K562 (cell line): Measurements from ENCODE around the gene MATCAP1. TPM values are rescaled to one million over a fixed set of nuclear protein-coding genes. Genes with fewer than 3 reads are reported as not detected.

Experiments
- ADNP ChIP-seq: fragments of 200-800 bp; sonication (Bioruptor generic); IDR thresholded peaks from 2 replicates; pipeline ENCODE4 v1.6.1; 2016; ENCODE audit warnings: missing genetic modification characterization, missing compliant biosample characterization
- ERF ChIP-seq: fragments of 450-650 bp; formaldehyde crosslinking; IDR thresholded peaks from 2 replicates; pipeline ENCODE4 v1.4.0; 2020; ENCODE audit warnings: mild to moderate bottlenecking, mixed read lengths
- GTF2F1 ChIP-seq: IDR thresholded peaks from 2 replicates; pipeline ENCODE4 v1.6.1; 2011; ENCODE audit warnings: low read depth, low read length, improper control_type of control experiment
- HOXB6 ChIP-seq: fragments of 250-450 bp; sonication (Bioruptor Pico); IDR thresholded peaks from 2 replicates; pipeline ENCODE4 v1.5.1; 2022; ENCODE audit warnings: mild to moderate bottlenecking, borderline replicate concordance
- MTA3 ChIP-seq: fragments of 450-650 bp; formaldehyde crosslinking; IDR thresholded peaks from 2 replicates; pipeline ENCODE4 v1.6.1; 2017; ENCODE audit warnings: mild to moderate bottlenecking, borderline replicate concordance
- PHF21A ChIP-seq: fragments of 450-650 bp; IDR thresholded peaks from 2 replicates; pipeline ENCODE4 v1.6.1; 2017; ENCODE audit warnings: low read depth, borderline replicate concordance
- PRMT5 ChIP-seq: sonication (generic); formaldehyde crosslinking; IDR thresholded peaks from 2 replicates; pipeline ENCODE4 v1.5.0; 2020; ENCODE audit warnings: missing genetic modification reagents
- RB1 ChIP-seq: fragments of 450-650 bp; IDR thresholded peaks from 2 replicates; pipeline ENCODE4 v1.6.1; 2017; ENCODE audit warnings: low read depth, mild to moderate bottlenecking
- RBM17 ChIP-seq: fragments of 200-400 bp; formaldehyde crosslinking; IDR thresholded peaks from 2 replicates; pipeline ENCODE4 v1.6.1; 2017; ENCODE audit warnings: low read depth, mild to moderate bottlenecking, low read length, borderline replicate concordance
- SETDB1 ChIP-seq: IDR thresholded peaks from one replicate; pipeline ENCODE4 v1.6.1; 2012; ENCODE audit warnings: low read length, control low read depth, inconsistent platforms
- SMAD1 ChIP-seq: fragments of 150-350 bp; IDR thresholded peaks from 2 replicates; pipeline ENCODE4 v1.6.1; 2014; ENCODE audit warnings: low read length, low read depth; ENCODE audit not compliant: partially characterized antibody
- SRSF7 ChIP-seq: fragments of 200-400 bp; formaldehyde crosslinking; optimal IDR thresholded peaks from 2 replicates; pipeline ENCODE3; 2017; ENCODE audit warnings: mild to moderate bottlenecking, low read depth, low read length
- TAL1 ChIP-seq: fragments of 450-650 bp; IDR thresholded peaks from 2 replicates; pipeline ENCODE4 v1.6.1; 2016; ENCODE audit warnings: mild to moderate bottlenecking
- THRA ChIP-seq: fragments of 450-650 bp; IDR thresholded peaks from 2 replicates; pipeline ENCODE4 v1.6.1; 2017; ENCODE audit warnings: mild to moderate bottlenecking, moderate library complexity
- ZKSCAN8 ChIP-seq: fragments of 200-800 bp; sonication (Bioruptor generic); IDR thresholded peaks from 2 replicates; pipeline ENCODE4 v1.6.1; 2016; ENCODE audit warnings: missing genetic modification characterization, missing compliant biosample characterization
- polyA plus RNA-seq, 8 experiments: library from polyadenylated mRNA; depleted of rRNA in 4 of 8; stranded (reverse) in 5 of 8; unstranded in 3 of 8; fragments of >200 nt; fragmentation: Nextera tagmentation in 2 of 8; fragmentation: Illumina TruSeq in 1 of 8; extraction: Ambion mirVana in 2 of 8; extraction: Trizol in 1 of 8; gene quantifications; 2 replicates each; pipeline versions ENCODE4 v1.2.1 to v1.2.3, GENCODE V29; 2011 to 2014; ENCODE audit warnings: inconsistent platforms in 1 of 8, missing spikeins in 1 of 8
- total RNA-seq, 7 experiments: library from RNA; depleted of rRNA in 6 of 7; stranded (reverse); fragments of >200 nt in 6 of 7; fragmentation: Illumina TruSeq in 2 of 7; extraction: Trizol in 2 of 7; gene quantifications; 2 replicates each; pipeline versions ENCODE4 v1.2.1 to v1.2.3, GENCODE V29; 2011 to 2021; ENCODE audit warnings: low replicate concordance in 1 of 7
- TF ChIP-seq, protein P1 (sequence below): fragments of 450-650 bp; conservative IDR thresholded peaks from 2 replicates; pipeline ENCODE4 v1.6.1; 2016; ENCODE audit warnings: missing genetic modification characterization, low read depth, mild to moderate bottlenecking, missing compliant biosample characterization, moderate library complexity
- TF ChIP-seq, protein P2 (sequence below): IDR thresholded peaks from 2 replicates; pipeline ENCODE4 v1.6.1; 2011; ENCODE audit warnings: borderline replicate concordance, low read depth, mild to moderate bottlenecking, moderate library complexity, low read length; ENCODE audit not compliant: insufficient read depth, poor library complexity, severe bottlenecking

MATCAP1 gene
- total and polyA plus RNA-seq, 9 of the 15 experiments (the other 6 are each of a cell fraction or from before 2014, with no cell fraction given): 3.4 to 20.5 (median 10.3) TPM

DNA sequence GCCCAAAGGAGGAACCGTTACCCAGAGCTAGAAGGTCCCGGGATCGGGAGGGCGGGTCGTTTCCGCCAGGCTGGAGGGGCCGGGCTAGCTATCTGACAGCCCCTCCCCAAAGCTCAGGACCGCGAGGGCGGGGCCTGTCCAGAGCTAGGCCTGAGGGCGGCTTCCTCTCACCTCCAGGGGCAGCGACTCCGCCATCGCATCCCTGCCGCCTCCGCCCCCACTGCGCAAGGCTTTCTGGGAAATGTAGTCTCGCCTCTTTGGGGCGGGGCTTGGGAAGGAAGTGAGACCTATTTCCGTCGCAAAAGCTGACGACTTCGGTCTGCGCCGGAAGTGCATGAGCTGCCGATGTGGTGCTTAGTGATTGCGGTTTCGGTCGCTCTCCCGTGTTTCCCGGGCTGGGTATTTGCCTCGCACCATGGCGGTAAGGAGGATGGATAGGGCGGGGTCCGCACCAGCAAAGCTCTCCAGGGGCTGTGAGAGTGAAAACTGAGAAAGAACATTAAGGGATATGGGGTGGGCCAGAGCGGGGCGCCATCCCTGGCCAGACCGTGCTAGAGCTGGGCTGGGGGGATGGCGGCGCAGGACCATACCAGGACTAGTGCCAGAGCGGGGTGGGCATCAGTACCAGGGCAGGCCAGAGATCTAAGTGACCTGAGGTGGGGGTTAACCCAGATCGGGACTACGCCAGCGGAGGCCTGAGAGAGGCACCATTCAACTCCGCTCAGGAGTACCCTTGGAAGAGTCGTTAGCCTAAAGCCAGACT lies 43.2 kb upstream of the MATCAP1 start, which contains the start of gene TMEM208 (continued):
- TF ChIP-seq SETDB1: no peak
- TF ChIP-seq, protein P1, sequence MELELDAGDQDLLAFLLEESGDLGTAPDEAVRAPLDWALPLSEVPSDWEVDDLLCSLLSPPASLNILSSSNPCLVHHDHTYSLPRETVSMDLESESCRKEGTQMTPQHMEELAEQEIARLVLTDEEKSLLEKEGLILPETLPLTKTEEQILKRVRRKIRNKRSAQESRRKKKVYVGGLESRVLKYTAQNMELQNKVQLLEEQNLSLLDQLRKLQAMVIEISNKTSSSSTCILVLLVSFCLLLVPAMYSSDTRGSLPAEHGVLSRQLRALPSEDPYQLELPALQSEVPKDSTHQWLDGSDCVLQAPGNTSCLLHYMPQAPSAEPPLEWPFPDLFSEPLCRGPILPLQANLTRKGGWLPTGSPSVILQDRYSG (tag): no peak
- TF ChIP-seq THRA: no peak
- TF ChIP-seq MTA3: 0 out of 2 replicates have a peak, but pooled peaks have one; percentile 50
- 0 out of 2 replicates have a peak, but pooled peaks have one; percentile 26 for TF ChIP-seq GTF2F1
- TF ChIP-seq SMAD1: peak; percentile 38
- TF ChIP-seq PRMT5 (CRISPR knock-in tag): no peak
- no peak for TF ChIP-seq ZKSCAN8 (CRISPR knock-in tag)
- TF ChIP-seq, protein P2, sequence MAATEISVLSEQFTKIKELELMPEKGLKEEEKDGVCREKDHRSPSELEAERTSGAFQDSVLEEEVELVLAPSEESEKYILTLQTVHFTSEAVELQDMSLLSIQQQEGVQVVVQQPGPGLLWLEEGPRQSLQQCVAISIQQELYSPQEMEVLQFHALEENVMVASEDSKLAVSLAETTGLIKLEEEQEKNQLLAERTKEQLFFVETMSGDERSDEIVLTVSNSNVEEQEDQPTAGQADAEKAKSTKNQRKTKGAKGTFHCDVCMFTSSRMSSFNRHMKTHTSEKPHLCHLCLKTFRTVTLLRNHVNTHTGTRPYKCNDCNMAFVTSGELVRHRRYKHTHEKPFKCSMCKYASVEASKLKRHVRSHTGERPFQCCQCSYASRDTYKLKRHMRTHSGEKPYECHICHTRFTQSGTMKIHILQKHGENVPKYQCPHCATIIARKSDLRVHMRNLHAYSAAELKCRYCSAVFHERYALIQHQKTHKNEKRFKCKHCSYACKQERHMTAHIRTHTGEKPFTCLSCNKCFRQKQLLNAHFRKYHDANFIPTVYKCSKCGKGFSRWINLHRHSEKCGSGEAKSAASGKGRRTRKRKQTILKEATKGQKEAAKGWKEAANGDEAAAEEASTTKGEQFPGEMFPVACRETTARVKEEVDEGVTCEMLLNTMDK: peak; percentile 44
- TF ChIP-seq RBM17: no peak
- no peak for TF ChIP-seq HOXB6 (CRISPR knock-in tag)
- TF ChIP-seq ERF (CRISPR knock-in tag): 0 out of 2 replicates have a peak, but pooled peaks have one; percentile 16
- 0 out of 2 replicates have a peak, but pooled peaks have one; percentile 35 for TF ChIP-seq RB1
- no peak for TF ChIP-seq PHF21A
- no peak for TF ChIP-seq SRSF7
- no peak for TF ChIP-seq ADNP (tag)
- no peak for TF ChIP-seq TAL1
